Nephron (organoid): ENCODE data around the gene FOXB1.

Experiments used
- H3K27ac Mint-ChIP-seq, 3 experiments: 2 replicates each; pipeline ENCODE4 v1.8.0; 2020; ENCODE audit warnings: mixed read lengths in 3 of 3, mild to moderate bottlenecking in 2 of 3, moderate library complexity in 1 of 3
- H3K27me3 Mint-ChIP-seq: 2 replicates; pipeline ENCODE4 v1.8.0; 2021; ENCODE audit warnings: low read depth, mild to moderate bottlenecking, moderate library complexity, mixed read lengths
- H3K36me3 Mint-ChIP-seq: 2 replicates; pipeline ENCODE4 v1.8.0; 2020; ENCODE audit warnings: low read depth, mixed read lengths
- H3K4me1 Mint-ChIP-seq: 2 replicates; pipeline ENCODE4 v1.8.0; 2020; ENCODE audit warnings: mixed read lengths
- H3K4me3 Mint-ChIP-seq, 3 experiments: 2 replicates each; pipeline ENCODE4 v1.8.0; 2020; ENCODE audit warnings: mild to moderate bottlenecking in 3 of 3, mixed read lengths in 3 of 3, moderate library complexity in 2 of 3
- H3K9me3 Mint-ChIP-seq: 2 replicates; pipeline ENCODE4 v1.8.0; 2020; ENCODE audit warnings: mixed read lengths
- TF ChIP-seq, protein P1 (sequence below), 3 experiments: fragments of 200-600 bp; sonication (generic); IDR thresholded peaks; one replicate each; pipeline ENCODE4 v1.5.0; 2021; ENCODE audit warnings: antibody characterized with exemption in 3 of 3; ENCODE audit not compliant: unreplicated experiment in 3 of 3

FOXB1 gene

DNA sequence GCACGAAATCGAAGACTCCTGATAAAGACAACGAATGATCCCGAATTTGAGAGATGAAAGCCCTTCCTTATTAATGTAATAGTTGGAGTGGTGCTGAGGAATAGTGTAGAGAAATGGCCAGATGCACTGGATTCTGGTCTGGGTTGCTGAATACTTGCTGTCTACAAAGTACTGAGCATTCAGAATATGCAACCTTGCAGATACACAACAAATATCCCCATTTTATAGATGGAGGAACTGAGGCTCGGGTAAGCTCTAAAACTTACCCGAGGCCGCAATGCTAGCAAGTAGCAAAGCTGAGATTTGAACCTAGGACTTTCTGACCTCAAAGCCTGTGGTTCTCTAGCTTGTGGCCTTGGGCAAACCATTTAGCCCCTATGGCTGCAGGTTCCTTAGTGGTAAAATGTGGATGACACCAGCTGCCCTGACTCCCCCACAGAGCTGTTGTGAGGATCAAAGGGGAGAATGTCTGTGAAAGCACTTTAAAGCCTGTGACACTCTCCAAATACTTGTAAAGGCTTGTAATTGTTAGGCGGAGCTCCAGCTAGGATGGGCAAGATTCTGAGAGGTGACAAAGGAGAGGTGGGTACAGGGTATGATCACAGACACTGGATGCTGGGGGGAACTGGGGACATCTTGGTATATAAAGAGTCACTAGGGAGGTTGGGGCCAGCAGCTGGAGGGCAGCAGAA is 39.8 kb downstream of the FOXB1 start:
- Mint-ChIP-seq H3K27me3 (peaks cover 29% of the 10 kb centered on the region), H3K4me1 (no peaks in the 10 kb centered on the region), H3K4me3 (no peak overlapping the region), H3K9me3 (no peaks in the 10 kb centered on the region), H3K36me3 (no peaks in the 10 kb centered on the region), H3K27ac (no peak overlapping the region)
- TF ChIP-seq, protein P1, sequence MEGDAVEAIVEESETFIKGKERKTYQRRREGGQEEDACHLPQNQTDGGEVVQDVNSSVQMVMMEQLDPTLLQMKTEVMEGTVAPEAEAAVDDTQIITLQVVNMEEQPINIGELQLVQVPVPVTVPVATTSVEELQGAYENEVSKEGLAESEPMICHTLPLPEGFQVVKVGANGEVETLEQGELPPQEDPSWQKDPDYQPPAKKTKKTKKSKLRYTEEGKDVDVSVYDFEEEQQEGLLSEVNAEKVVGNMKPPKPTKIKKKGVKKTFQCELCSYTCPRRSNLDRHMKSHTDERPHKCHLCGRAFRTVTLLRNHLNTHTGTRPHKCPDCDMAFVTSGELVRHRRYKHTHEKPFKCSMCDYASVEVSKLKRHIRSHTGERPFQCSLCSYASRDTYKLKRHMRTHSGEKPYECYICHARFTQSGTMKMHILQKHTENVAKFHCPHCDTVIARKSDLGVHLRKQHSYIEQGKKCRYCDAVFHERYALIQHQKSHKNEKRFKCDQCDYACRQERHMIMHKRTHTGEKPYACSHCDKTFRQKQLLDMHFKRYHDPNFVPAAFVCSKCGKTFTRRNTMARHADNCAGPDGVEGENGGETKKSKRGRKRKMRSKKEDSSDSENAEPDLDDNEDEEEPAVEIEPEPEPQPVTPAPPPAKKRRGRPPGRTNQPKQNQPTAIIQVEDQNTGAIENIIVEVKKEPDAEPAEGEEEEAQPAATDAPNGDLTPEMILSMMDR (IDR thresholded peaks at IDR 0.05; ENCODE audit: unreplicated experiment in 3 of 3): no peak

DNA sequence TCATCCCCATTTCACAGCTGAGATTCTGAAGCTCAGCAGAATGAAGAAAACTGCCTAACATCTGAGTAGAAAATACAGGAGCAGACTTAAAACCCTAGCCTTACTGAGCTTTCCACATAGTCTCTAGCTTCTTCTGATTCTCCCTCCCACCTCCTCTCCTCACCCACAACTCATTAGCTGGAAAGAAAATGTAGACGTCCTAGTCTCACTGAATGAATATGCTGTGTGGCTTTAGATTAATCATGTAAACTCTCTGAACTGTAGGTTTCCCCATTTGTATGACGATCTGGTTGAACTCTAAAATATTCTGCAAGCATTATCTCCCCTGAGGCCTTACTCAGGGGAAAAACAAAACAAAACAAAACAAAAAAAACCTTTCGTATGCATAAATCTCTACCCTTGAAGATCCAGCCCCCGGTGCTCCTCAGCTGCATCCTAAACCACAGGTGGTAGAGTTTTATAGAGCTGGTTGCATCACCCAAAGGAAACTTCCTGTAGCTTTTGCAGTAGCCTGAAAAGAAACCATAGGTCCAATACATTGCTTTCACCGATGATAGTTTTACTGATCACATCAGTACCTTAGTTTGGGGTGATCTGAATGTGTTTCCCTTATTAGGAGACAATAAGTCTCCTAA is 40.6 kb downstream of the FOXB1 start:
- Mint-ChIP-seq H3K27ac (no peak overlapping the region), H3K27me3 (peaks cover 29% of the 10 kb centered on the region), H3K4me3 (no peak overlapping the region), H3K4me1 (no peaks in the 10 kb centered on the region), H3K36me3 (no peaks in the 10 kb centered on the region), H3K9me3 (peaks cover 5% of the 10 kb centered on the region)
- TF ChIP-seq, protein P1 (IDR thresholded peaks at IDR 0.05; ENCODE audit: unreplicated experiment in 3 of 3): no peak

DNA sequence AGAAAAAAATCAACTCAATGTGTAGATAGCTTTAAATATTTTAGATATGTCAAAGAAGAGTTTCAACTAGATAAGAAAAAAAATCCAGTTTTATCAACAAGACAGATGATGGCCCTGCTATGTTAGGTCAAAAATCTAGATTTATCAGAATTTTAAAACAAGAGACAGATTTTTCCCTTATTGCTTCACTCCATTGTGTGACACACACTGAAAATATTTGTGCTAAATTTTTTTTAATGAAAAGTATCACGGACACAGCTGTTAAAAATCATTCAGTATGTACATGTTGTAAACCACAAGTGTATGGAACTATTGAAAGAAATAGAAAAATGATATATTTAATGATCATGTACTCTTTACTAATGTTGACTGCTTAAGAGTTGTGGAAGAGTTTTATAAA is 43.6 kb downstream of the FOXB1 start:
- Mint-ChIP-seq H3K4me3 (no peak overlapping the region), H3K27ac (no peak overlapping the region), H3K36me3 (no peaks in the 10 kb centered on the region), H3K9me3 (peaks cover 13% of the 10 kb centered on the region), H3K27me3 (peaks cover 17% of the 10 kb centered on the region), H3K4me1 (no peaks in the 10 kb centered on the region)
- TF ChIP-seq, protein P1 (IDR thresholded peaks at IDR 0.05; ENCODE audit: unreplicated experiment in 3 of 3): no peak

DNA sequence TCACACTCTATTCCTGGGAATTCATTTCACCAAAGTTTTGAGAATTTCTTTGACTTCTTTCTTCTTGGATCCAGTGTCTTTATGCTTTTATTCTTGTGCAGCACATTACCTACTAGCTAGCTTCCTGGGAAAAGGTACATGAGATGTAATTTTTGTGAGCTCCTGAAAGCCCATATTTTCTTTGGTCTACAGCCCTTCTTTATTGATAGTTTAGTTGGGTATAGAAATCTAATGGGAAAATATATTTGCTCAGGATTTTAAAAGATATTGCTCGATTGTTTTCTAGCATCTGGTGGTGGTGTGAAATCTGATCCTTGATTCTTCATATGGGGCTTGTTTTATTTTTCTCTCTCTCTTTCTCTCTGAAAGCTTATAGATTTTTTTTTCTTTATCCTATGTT is 45.8 kb downstream of the FOXB1 start:
- H3K9me3 Mint-ChIP-seq: peaks cover 13% of the 10 kb centered on the region
- H3K4me3 Mint-ChIP-seq: no peak overlapping the region
- no peak overlapping the region for H3K27ac Mint-ChIP-seq
- TF ChIP-seq, protein P1 (IDR thresholded peaks at IDR 0.05; ENCODE audit: unreplicated experiment in 3 of 3): no peak
- H3K36me3 Mint-ChIP-seq: no peaks in the 10 kb centered on the region
- no peaks in the 10 kb centered on the region for H3K4me1 Mint-ChIP-seq
- H3K27me3 Mint-ChIP-seq: peaks cover 10% of the 10 kb centered on the region

DNA sequence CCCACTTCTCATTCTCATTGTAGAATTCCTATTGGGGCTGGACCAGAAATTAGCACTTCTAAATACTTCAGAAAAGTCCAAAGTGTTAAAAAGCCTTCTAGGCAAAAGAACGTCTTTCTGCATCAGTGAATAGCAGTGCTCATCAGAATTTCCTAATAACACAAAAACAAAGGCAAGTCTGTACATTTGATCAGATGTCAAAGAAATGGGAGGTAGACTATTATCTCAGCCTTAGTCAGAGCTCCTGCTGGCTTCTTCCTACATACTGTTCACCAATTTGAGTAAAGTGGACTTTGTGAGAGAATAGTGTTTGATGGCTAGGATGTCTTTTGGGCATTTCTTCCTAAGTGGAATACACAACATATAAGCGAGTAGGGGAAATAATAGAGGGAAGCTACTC is 48.7 kb downstream of the FOXB1 start:
- no peak overlapping the region for H3K4me3 Mint-ChIP-seq

More for the DNA sequence above, 48.7 kb downstream of the FOXB1 start:
- Mint-ChIP-seq H3K36me3 (no peaks in the 10 kb centered on the region), H3K27ac (no peak overlapping the region), H3K4me1 (no peaks in the 10 kb centered on the region), H3K9me3 (peaks cover 13% of the 10 kb centered on the region), H3K27me3 (peaks cover 20% of the 10 kb centered on the region)
- TF ChIP-seq, protein P1 (IDR thresholded peaks at IDR 0.05; ENCODE audit: unreplicated experiment in 3 of 3): no peak
